ENCODE measurements around the gene SHANK2.
A peak's percentile ranks its signal among the peaks of the same experiment; 100 is the strongest.

The SHANK2 gene

GRCh38 chr11:71228961-71229360 is 23.4 kb downstream of the SHANK2 start:
- TF ChIP-seq CTCF (IDR thresholded peaks at IDR 0.05): no peak
- Histone ChIP-seq H3K27ac (no peak overlapping the region), H3K4me3 (no peak overlapping the region)
- DNase-seq (ENCODE audit: low spot score): no peak

GRCh38 chr11:71227058-71227659 is 25.2 kb downstream of the SHANK2 start:
- TF ChIP-seq CTCF (IDR thresholded peaks at IDR 0.05): no peak
- Histone ChIP-seq H3K4me3 (no peak overlapping the region), H3K27ac (no peak overlapping the region)
- no peak for DNase-seq (ENCODE audit: low spot score)

DNA sequence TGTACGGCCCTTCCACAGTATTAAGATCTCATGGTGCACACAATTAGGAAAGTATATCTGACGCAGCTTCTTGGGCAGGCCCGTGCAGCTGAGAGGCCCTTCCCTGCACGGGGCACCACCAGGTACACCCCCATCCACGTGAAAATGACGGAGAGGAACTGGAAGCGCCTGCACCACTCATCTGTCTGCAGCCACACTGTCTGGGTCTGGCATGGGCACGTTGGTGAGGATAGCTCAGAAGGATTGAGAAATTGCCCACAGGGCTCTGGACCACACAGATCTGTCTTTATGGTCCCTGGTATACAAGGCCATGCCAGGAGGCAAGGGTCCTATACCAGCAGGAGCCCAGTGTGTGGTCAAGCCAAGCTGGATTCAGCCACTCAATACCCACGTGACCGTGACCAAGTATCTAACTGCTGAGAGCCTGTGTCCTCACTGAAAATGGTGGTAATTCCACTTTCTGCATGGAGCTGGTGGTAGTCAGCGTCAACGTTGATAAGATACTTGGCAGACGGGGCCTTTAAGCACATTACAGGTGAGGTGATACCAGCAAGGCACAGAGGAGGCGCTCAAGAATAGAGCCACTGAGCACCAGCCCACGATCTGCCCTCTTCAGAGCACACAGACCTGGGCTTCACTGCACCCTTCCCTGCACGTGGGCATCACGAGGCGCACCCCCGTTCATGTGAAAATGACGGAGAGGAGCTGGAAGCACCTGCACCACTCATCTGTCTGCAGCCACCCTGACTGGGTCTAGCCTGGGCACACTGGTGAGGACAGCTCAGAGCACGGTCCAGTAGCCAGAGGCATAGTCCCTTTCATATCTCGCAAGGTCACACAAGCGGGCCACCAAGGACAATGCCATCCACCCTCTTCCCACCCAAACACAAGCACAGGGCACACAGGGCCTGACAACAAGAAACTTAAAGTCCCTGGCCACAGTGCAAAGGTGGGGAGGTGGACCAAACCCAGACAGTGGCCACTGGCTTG is 28.4 kb downstream of the SHANK2 start:
- no peak for TF ChIP-seq CTCF (IDR thresholded peaks at IDR 0.05)
- Histone ChIP-seq H3K4me3 (no peak overlapping the region), H3K27ac (no peak overlapping the region)
- DNase-seq (ENCODE audit: low spot score): peak; percentile 62

- Histone ChIP-seq H3K27ac (no peak overlapping the region), H3K4me3 (no peak overlapping the region)
- no peak for DNase-seq (ENCODE audit: low spot score)
- no peak for TF ChIP-seq CTCF (IDR thresholded peaks at IDR 0.05)
Observed at GRCh38 chr11:71223081-71223405, 29.3 kb downstream of the SHANK2 start.

DNA sequence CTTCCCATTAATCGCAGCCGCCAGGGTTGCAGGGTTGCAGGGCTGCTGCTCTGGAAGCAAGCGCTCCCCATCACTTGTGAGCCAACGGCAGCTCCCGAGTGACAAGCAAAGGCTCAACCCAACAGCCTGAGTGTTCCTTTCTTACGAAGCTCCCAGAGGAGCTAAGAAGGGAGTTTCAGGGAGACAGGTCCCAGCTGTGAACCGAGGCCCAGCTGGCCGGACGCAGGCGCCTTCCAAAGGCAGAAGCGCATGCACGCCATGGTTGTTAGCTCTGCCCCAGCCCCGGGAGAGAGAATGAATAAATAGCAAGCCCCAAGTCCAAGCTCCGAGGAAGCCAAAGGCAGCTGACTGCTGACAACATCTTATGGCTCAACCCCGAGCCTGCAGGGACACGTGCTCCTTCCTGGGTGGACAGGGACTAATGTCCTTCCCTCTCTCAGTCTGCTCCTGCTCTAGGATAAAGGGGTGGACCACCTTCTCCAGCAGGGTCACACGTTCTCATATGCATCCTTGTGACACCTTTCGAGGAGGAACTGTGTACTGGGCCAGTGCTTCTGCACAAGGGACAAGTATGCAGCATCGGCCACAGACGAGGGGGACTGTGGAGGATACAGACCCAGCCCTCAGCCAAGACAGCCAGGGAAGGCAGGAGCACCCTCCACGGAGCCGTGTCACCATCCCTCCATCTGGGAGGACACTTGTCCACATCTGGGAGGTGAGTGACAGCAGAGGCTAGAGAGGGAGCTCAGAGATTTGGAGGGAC is 29.9 kb downstream of the SHANK2 start:
- Histone ChIP-seq H3K4me3 (no peak overlapping the region), H3K27ac (no peak overlapping the region)
- no peak for TF ChIP-seq CTCF (IDR thresholded peaks at IDR 0.05)
- DNase-seq (ENCODE audit: low spot score): peak; percentile 55

DNA sequence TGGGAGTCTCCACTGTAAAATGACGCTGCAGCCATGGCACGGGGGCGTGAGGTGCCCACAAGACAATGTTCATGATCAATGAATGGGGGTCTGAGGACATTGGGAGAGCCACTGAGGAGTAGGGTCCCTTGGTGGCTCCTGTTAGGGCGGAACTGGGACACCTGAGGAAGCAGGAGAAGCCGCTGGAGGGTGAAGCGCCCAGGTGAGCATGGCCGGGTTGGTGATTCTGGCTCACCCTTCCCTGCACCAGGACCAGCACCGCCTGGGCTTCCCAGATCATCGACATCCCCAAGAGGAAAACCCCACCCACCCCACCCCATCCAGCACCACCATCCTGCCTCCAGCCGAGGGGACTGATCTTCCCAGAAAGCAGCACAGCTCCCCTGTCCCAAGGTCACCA is 30.6 kb downstream of the SHANK2 start:
- peak; percentile 55 for DNase-seq (ENCODE audit: low spot score)
- Histone ChIP-seq H3K27ac (no peak overlapping the region), H3K4me3 (no peak overlapping the region)
- no peak for TF ChIP-seq CTCF (IDR thresholded peaks at IDR 0.05)
